ENCODE results near the gene TRMT44.
"Not testable (repeated sequence)": the region's sequence is repeated elsewhere in the genome, so short reads cannot be mapped to it uniquely, and the experiment has no call there.

The TRMT44 gene

DNA sequence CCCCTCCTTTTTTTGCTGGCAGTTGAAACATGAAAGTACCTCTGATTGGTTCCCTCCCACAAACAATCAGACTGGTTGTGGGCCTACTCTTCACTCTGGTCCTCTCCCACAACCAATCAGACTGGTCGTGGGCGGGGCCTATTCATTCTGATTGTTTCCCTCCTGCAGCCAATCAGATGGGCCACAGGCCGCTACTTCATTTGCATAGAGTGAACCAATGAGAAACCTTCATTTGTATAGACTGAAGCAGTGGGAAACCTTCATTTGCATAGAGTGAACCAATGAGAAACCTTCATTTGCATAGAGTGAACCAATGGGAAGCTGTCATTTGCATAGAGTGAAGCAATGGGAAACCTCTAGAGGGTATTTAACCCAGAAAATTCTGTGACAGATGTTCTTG, 55.2 kb downstream of the TRMT44 start:
- DNase-seq, result no peak

DNA sequence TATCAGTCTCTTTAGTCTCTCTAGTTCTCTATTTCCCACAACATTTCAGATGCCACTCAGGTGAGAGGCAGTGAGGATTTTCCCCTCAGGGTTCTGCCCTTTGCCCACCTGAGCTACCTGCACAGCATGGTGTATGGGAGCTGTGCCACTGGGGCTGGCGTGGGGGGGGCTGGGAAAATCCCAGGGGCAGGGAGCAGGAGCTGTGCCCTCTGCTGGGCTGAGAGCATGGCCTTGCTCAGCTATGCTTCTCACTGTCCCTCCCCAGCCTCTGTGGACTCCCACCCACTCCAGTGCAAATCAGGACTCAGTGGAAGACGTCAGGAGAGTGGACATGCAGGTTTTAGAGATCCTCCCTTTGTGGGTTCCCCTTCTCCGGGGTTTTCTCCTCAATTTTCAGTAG, 57.2 kb downstream of the TRMT44 start:
- DNase-seq, result no peak

DNA sequence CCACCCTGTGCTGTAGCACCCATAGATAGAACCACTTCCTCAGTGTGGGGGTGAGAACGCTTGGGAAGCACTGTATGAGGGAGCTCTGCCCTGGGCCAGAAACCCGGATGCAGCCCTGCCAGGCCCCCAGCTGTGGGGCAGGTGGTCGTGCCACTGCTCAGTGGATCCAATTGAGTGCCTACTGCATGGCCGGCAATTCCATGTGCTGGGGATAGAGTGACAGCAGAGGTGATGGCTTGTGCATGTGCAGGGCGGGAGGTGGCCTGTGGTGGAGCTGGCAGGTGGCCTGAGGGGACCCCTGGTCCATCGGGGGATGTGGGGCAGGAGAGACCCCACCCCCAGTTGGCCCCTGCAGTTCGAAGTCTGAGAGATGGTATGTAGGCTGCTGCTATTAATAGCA, 60.4 kb downstream of the TRMT44 start:
- DNase-seq, result no peak

- DNase-seq, result no peak
Measured at GRCh38 chr4:8501781-8502180, 61.2 kb downstream of the TRMT44 start.

DNA sequence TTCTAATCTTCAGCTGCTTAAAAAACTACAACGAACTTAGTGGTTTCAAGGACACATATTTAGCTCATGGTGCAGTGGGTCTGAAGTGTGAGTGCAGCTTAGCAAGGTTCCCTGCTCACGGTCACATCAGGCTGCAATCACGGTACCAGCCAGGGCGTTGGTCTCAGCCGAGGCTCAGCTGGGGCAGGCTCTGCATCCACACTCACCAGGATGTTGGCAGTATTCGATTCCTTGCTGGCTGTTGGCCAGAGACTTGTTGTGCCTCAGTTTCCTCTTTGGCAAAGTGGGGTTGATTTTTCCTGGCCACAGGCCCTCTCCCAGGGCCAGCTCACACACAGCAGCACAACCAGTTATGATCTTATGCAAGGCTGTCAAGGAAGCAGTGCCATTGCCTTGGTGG, 61.8 kb downstream of the TRMT44 start:
- DNase-seq, result no peak

GRCh38 chr4:8502836-8503585, 62.4 kb downstream of the TRMT44 start:
- no peak for DNase-seq

DNA sequence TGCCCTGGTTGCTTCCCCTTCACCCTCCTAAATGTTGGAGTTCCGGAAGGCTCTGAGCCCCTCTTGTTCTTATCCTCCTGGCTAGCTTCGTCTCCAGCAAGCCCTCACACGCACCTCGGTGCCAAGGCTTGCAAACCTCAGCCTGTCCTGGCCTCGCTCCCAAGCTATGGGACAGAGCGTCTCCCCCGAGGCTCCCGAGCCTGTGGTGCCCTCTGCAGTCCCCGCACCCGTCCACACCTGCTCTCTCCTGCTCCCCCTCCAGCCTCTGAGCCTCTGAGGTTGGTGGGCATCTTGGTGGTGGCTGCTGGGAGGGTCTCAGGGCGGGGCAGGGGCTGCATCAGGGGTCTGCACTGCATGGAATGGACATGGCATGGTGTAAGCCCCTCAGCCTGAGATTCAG, 63.2 kb downstream of the TRMT44 start:
- no peak for DNase-seq

DNA sequence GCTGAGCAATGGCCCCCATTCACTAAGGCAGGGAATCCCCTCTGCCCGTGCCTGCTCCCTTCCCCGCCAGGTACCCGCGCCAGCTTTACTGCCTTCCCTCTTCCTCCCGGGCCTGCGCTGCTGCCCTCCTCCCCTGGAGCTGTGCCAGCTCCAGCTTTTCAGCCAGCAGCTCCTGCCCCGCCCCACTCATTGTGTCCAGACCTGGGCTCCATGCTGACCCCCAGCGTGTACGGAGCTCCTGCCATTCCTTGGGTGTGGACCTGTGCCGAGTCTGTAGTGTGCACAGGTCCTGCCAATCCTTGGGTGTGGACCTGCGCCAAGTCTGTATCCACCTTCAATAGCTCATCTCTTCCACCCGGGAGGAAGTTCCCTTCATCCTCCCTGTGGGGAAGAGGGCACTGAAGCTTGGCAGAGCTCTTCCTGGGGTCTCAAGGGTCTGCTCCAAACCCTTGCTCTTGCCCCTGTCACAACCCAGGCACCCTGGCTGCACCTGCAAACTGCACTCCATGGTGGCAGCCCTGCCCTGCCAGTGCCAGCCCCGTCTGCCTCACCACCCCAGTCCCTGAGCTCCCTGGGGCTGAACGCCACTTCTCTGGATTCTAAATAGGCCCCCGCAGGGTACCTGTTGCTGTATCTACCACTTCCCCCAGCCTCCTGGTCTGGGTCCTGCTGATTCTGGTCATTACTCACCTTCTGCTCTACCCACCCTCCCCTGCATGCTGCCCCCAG, 63.9 kb downstream of the TRMT44 start:
- no peak for DNase-seq

GRCh38 chr4:8505229-8505628, 64.7 kb downstream of the TRMT44 start:
- no peak for DNase-seq

GRCh38 chr4:8506006-8506372, 65.4 kb downstream of the TRMT44 start:
- DNase-seq, result no peak

- DNase-seq, result no peak
Measured at GRCh38 chr4:8506373-8507195, 66.0 kb downstream of the TRMT44 start.

- no peak for DNase-seq
Measured at GRCh38 chr4:8507196-8507570, 66.6 kb downstream of the TRMT44 start.

GRCh38 chr4:8507624-8508023, 67.0 kb downstream of the TRMT44 start:
- no peak for DNase-seq

DNA sequence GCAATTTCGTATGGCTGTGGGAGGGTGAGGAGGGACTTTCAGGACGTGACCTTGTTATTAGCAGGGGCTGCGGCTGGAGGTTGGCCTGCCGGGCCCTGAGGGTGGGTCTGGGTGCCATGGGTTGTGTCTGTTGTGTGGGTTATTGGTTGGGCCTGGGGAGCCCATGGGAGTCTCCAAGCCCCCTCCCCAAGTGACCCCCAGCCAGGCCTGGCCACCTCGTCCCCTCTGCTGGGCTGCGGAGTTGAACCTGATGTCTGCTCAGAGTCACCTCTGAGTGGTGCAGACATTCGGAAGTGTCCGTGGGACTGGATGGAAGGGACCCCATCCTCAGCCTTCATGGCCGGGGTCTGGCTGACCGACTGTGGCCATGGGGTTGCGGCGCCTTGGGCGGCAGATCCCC, 67.7 kb downstream of the TRMT44 start:
- DNase-seq, result no peak

DNA sequence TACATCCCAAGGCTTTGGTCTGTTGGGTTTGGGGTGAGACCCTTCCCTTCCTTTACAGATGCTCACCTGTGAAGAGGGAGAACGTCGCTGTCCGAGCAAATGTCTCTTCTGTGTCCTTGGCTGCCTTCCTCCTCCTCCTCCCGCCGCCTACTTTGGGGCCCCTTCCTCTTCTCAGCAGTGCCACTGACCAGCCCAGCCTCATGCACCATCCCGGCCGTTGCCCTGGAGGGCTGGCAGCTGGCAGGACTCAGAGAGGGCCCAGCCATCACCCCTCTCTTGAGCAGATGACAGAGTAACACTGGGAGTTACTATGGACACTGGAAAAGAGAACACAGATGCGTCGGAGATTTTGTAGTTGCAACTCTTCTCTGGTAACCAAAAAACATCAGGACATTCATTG, 68.2 kb downstream of the TRMT44 start:
- no peak for DNase-seq

DNA sequence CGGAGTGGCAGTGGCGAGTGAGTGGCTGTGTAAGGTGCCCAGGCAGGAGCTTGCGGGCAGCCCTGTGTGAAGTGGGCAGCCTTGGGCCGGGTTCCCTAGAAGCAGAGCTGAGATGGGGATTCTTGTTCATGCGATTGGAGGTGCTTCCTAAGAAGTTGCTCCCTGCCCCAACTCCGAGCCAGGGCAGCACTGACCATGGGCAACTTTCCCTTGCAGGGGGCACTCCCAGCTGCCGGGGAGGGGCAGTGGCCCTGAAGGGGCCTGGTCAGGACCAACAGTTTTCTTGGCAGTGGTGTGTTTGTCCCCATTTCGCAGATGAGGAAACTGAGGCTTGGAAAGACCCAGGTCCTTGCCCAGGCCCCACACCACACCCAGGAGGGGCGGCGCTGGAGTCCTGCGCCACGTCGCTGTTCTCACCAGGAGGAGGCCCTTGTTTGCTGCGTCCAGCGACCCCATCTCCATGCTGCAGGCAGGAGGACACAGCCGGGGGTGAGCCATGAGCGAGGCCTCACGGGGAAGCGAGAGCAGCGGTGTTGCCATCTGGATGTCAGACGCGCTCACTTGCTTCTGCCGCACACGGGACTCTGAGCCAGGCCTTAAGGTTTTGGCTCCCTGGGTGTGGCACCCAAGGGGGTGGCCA, 68.9 kb downstream of the TRMT44 start:
- DNase-seq, result no peak

DNA sequence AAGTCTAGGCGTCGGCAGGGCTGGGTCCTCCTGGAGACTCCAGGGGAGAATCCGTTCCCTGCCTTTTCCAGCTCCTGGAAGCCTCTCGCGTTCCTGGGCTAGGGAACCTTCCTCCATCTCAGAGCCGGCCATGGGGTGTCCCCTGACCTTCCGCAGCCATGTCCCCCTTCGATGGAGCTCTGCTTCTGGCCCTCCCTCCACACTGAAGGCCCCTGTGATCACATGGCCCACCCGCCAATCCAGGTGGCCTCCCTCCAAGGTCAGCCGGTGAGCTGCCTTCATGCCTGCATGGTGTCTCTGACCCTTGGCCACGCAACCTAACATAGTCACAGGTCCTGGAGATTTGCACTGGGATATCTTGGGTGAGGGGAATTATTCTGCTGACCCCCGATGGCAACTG, 69.6 kb downstream of the TRMT44 start:
- no peak for DNase-seq

DNA sequence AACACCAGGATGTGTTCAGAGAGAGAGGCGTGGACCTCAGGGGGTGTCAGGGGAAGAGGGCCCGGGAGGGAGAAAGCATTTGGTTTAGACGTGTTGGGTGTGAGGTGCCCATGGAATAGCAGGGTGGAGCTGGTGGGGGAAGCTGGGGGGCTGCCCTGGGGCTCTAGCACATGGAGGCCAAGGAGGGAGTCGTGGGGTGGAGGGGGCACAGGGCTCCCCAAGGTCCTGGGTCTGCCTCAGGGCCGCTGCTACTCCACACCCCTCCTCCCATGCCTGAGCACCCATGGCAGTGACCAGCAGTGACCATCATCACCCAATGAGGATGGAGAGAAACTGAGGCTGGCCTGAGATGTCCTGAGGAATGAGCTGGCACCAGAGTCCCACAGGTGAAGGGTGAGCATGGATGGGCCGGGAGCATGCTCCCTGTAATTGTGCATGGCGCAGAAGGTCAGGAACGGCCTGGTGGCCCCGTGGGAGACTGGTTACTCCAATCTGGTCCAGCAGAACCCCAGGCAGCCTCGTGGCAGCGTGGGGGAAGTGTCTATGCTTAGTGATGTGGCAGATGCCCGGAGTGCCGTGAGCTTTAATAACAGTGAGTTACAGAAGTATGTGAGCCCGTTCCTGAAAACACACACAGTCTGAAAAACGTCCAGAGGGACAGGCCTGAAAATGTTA, 70.2 kb downstream of the TRMT44 start:
- DNase-seq, result no peak

DNA sequence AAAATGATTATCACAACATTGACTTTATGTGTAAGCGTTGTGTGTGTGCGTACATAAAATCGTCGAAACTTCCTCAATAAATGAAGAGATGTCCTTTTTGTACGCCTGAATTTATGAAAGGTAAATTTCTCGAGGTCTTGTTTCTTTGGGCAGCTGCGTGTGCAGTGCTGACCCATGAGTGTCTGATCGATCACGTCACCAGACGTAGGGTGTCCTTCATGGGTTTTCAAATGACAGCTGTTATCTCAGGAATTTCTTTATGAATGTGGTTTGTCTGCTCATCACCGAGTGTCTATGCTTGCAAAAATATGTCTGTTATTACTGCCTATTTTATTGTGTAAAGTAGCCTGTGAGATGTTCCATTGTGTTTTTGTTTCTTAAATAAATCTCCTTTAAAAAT, 71.9 kb downstream of the TRMT44 start:
- no peak for DNase-seq

DNA sequence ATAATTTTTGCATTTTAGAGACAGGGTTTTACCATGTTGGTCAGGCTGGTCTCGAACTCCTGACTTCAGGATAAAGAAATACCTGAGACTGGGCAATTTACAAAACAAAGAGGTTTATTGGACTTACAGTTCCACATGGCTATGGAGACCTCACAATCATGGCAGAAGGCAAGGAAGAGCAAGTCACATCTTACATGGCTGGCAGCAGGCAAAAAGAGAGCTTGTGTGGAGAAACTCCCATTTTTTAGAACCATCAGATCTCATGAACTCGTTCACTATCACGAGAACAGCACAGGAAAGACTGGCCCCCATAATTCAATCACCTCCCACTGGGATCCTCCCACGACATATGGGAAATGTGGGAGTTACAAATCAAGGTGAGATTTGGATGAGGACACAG, 72.5 kb downstream of the TRMT44 start:
- DNase-seq, result not testable (repeated sequence)

GRCh38 chr4:8513931-8514330, 73.4 kb downstream of the TRMT44 start:
- no peak for DNase-seq

GRCh38 chr4:8514391-8514790, 73.8 kb downstream of the TRMT44 start:
- no peak for DNase-seq

Data from CD4-positive, alpha-beta T cell treated with Interferon gamma for 1 hour (primary cell).